Gastroesophageal sphincter (tissue), 3 donors: ENCODE results near the gene PHLDA2.

Source experiments
- CTCF ChIP-seq, 4 experiments: fragments of 200-600 bp in 2 of 4; fragments of 450-650 bp in 2 of 4; sonication (generic) in 1 of 4; IDR thresholded peaks; one replicate each; pipeline ENCODE4 v1.5.1; 2017 to 2019; ENCODE audit warnings: antibody characterized with exemption in 4 of 4, mild to moderate bottlenecking in 2 of 4, moderate library complexity in 2 of 4
- POLR2A ChIP-seq, 2 donors: fragments of 450-650 bp; IDR thresholded peaks; one replicate each; pipeline ENCODE4 v1.6.1; 2017; ENCODE audit warnings: antibody characterized with exemption in 2 of 2, mild to moderate bottlenecking in 2 of 2, moderate library complexity in 1 of 2

- TF ChIP-seq POLR2A (IDR thresholded peaks at IDR 0.05): peak in 1 of 2 donors; percentile 56
- peak in 1 of 4 experiments; percentile 26 for TF ChIP-seq CTCF (IDR thresholded peaks at IDR 0.05)
These were observed 27.1 kb downstream of the PHLDA2 start for GRCh38 chr11:2901854-2902783.
